GM18498 (cell line): ENCODE data around the gene LY9.

Experiments
- ATAC-seq: cut with Tn5 transposase; IDR thresholded peaks from one replicate; pipeline ENCODE4 v1.9.1; 2021; ENCODE audit warnings: mild to moderate bottlenecking, moderate library complexity; ENCODE audit not compliant: unreplicated experiment

Gene LY9

DNA sequence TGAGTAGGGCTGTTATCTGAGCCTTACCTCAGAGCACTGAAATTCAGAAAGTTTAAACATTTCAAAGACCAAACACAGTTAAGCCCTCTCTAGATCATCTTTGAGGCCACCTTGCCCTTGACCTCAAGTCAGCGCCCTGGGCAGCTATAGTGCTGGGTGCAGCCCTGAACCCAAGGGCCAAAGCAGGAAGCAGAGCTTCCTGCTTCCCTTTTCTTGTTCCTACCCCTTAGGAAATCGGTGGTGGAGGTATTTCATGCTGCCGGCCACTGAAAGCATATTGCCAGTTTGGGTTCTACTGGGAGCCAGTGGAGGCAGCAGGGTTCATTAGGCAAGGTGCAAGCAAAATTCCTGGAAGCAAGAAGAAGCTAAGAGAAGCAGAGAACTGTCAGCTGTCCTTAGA lies 40.6 kb downstream of the LY9 start:
- ATAC-seq = no peak

DNA sequence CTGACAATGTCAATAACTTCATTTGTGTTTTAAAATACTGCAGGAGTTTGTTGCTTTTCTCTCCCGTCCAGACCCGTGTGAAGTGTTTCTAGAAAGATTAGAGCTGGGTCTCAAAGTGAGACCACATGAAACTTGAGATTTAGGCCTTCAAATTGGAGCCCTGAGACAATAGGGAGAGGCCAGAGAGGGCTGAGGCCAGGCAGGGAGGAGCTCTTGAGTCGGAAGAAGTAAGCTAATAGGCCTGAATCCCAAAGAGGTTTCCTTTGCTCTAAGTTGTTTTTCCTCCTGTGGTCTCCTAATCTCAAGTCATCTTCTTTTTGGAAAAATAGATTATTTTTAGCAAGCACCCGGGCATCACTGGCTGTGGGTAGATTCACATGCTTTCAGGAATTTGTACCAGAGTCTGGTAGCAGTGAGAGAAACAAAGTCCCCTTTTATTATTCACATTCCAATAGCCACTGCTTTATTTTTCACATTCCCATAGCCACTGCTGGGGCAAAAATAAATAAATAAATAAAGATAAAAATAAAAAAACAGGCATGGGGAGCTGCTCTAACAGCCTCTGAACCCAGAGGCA lies 41.1 kb downstream of the LY9 start:
- ATAC-seq = no peak

DNA sequence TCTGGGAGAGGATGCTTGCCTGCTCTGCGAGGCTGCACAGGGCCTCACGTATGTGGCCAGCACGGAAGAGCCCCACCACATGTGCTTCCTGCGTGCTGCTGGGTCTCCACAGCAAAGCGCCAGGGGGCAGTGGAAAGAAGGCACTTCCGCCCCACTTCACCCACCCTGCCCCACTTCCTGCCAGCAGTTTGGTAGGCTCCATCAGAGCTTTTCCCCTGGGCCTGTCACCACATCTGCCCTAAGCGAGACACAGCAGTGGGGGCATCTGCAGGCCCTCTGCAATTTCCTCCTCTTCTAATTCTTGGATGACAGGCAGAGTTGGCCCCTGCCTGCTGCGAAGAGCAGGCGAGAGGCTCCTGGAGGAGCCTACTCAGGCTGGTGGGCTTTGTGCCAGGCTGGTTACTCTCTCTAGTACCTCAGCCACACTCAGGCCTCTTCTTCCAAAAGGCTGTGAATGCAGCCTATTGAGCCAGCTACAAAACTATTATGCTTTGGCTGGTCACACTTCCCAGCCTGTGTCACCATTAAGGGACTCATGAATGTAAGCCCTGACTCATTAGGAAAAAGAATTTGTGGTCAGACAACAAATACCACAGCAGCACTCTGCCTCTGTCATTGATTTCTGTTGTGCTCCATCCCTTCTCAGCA lies 41.7 kb downstream of the LY9 start:
- ATAC-seq = peak; percentile 83

DNA sequence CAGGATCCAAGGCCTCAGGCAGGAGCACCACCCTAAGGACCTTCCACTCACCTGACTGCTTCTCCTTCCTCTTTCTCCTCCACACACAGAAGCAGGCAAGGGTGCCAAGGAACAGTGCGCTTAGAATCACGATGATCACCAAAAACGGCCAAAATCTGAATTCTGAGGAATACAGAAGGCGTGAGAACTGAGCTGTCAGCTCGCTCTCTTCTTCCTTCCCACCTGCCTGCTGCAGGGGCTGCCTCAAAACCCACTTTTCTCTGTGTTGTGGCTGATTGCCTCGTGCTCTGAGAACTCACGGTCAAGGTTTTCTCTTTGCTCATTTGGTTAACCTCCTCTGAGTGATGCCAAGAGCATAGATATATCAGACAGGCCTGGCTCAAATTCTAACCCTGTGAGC lies 42.9 kb downstream of the LY9 start:
- ATAC-seq = no peak

DNA sequence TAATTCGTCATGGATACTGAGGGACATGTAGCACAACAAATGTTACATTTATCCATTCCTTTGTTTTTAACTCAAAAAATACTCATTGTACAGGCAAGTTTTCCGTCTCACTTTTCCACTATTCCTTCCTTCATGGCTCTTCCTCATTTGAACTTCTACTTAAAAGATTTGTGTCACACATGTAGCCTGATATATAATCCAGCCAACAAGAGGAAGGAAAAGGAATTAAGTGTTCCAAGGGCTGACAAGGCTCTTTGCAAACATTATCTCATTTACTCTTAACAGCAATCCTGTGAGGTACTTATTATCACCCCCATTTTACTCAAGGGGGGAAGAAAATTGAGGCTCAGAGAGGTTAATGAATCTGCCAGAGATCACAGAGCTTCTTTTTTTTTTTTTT lies 43.8 kb downstream of the LY9 start:
- no peak for ATAC-seq

DNA sequence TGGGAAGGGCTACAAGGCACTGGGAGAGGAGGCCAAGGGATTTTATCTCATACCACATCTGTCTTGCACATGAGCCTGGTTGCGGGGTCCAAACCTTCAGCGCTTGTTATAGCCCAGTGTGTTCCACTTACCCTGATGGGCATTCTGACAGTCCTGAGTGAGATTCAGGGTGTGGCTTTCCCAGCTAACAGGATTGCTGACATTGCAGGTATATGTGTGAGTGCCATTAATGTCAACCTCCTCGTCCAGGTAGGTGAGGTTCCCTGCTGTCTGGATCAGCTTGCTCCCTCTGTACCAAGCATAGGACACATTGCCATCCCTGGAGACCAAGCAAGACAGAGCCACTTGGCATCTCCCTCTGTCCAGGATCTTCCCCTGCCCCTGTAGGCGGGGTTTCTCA lies 45.1 kb downstream of the LY9 start:
- no peak for ATAC-seq

DNA sequence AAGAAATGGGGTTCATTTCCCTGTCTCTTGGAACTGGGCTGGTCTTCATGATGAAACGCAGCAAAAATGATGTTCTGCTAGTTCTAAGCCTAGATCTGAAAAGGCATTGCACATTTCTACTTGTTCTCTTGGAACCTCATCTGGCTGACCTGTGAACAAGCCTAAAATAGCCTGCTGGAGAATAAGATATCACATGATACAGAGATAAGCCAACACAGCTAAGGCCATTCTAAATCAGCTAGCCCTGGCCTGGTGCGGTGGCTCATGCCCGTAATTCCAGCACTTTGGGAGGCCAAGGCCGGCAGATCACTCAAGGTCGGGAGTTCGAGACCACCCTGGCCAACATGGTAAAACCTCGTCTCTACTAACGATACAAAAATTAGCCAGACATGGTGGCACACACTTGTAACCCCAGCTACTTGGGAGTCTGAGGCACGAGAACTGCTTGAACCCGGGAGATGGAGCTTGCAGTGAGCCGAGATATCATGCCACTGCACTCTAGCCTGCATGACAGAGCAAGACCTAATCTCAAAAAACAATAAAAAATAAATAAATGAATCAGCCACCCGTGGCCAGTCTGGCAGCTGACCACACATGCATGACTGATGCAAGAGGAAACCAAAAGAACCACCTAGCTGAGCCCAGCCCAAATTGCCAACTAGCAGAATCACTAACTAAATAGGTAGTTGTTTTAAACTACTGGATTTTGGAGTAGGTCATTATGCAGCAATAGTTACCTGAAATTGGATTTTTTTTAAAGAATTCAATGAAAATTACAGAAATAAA lies 48.7 kb downstream of the LY9 start:
- ATAC-seq = no peak

DNA sequence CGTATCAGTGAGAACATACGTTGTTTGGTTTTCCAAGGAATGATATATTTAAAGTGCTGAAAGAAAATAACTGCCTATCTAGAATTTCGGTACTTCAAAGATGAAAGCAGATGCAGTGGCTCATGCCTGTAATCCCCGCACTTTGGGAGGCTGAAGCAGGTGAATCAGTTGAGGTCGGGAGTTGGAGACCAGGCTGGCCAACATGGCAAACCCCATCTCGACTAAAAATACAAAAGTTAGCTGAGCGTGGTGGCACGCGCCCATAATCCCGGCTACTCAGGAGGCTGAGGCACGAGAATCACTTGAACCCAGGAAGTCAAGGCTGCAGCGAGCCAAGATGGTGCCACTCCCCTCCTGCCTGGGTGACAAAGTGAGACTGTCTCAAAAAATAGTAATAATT lies 50.3 kb downstream of the LY9 start:
- no peak for ATAC-seq

DNA sequence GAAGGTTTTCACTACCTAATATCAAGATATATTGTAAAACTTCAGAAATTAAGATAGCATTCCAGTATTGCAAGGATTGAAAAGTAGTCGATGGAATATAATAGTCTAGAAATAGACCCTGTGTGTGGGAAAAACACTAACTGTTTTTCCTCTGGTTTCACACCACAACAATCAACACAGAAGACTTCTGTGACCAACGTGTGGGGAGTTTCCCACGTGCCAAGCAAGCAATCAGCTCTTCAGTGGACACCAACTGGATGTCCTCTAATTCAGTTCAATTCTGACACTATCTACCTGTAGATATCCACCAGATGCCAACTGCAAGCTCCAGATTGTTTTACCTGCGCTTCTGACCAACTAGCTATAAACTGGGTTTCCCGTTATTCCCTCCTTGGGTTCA lies 54.6 kb downstream of the LY9 start:
- ATAC-seq = no peak

DNA sequence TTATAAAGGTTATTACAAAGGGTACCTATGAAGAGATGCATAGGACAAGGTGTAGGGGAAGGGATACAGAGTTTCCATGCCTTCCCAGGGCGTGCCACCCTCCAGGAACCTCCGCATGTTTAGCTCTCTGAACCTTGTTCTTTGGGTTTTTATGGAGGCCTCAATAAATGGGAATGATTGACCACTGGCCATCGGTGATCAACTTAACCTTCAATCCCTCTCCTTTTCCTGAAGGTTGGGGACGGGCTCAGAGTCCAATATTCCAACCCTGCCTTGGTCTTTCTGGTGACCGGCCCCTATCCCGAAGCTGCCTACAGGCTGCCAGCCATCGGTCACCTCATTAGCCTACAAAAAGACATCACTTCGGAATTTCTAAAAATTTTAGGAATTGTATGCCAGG lies 55.0 kb downstream of the LY9 start:
- no peak for ATAC-seq

DNA sequence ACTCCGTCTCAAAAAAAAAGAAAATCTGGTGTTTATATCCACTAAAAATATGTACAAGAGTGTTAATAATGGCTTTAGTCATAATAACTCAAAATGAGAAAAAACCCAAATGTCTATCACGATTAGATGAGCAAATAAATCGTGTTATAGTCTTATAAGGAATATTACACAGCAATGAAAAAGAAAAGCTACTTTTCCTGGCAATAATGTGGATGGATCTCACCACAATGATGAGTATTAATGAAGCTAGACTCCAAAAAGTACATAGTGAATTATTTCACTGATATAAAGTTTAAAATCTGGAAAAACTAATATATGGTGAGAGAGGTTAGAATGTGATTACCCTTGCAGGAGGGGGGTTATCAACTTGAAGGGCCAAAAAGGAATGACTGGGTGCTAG lies 57.0 kb downstream of the LY9 start:
- ATAC-seq = no peak

DNA sequence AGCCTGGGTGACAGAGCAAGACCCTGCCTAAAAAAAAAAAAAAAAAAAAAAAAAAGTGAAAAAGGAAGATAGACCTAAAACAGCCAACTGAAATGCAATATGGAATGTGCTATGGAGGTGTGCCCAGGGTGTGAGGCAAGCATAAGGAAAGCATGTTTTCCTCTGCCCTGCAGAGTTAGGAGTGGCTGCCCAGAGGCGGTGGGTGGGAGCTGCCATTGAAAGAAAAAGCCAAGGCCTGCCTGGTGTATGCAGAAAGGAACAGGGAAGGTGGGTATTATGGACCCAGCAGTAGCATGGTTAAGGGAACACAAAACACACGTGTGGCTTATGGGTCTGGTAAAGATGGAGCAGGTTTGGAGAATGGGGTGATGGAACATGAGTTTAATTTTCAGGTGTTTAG lies 57.8 kb downstream of the LY9 start:
- ATAC-seq = no peak

DNA sequence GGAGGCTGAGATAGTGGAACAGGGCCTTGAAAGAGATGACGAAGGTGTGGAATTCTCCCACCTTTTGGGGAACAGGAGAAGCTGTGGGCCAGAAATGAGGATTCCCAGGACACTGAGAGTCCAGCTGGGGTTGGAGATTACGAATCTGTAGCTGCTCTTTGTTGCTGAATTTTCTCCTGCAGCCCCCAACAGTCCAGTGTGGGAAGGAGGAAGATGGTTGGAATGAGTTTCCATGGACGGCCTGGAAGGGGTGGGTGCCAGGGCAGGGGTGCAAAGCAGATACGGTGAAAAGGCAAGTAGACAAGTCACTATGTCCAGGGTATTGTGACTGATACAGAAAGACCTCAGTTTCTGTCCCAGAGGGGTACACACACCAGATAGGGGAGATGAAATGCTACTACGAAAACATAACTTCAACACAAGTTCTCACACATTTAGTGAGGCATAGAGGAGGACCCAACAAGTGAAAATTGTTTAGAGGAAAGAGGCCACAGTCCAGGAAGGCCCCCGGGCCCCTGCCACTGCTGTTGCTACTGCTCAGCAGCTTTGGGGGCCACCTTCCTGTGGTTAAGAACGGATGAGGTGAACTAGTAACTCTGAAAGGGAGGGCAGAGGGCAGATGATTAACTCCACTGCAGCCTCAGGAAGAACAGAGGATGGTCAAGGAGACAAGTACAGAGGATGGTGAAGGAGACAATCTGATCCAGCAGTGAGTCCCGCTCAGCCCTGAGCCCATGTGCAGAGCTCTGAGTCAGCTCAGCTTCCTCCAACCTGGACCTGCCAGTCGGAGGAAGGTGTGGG lies 59.4 kb downstream of the LY9 start:
- peak; percentile 72 for ATAC-seq

DNA sequence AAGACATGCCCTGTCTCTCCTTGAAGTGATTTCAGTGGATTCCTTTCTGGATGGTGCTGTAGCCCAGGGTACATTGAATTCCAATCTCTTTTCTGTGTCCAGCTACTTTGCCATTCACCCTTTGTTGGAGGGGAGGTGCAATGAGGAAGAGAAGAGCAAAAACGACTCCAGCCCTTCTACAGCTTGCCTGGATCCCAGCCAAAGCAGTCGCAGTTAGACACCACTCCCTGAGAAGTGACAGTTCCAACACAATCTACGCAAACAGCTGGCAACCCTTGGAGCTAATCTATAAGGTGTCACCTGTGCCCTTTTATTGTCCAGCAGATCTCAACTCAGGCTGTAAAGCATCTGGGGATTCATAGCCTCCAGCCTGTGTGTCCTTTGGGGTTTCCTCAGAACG lies 62.1 kb downstream of the LY9 start:
- ATAC-seq = no peak

DNA sequence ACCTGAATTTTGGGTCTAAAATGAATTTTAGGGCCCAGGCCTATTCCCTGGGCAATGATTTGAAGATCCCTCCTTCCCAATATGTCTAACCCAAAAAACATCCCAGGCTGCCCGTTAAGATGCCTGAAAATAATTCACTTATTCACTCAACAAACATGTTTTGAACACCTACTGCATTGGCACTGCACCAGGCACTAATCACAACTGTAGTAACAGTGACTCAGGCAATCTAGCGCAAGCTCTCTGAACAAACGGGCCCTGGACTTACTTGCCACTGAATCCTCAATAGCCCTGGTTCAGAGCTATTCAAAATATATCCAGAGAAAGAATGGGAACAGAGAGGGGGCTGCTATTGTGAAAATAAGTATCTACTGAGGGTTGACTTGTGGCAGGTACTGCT lies 62.5 kb downstream of the LY9 start:
- ATAC-seq = no peak

DNA sequence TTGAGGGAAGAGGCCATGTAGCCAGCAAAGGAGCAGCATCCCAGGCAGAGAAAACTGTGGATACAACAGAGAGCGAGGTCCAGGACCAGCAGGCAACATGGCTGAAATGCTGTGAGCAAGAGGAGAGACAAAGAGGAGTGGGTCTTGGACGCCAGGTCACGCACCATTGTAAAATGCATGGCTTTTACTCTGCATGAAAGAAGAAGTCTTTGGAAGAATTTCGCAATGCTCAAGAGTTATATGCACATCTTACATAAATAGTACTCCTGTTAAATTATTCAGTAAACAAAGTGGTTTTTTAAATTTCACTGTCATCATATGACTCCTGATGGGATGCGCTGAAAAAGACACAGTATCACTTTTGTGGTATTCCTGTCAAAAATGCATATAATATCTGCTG lies 63.2 kb downstream of the LY9 start:
- no peak for ATAC-seq

DNA sequence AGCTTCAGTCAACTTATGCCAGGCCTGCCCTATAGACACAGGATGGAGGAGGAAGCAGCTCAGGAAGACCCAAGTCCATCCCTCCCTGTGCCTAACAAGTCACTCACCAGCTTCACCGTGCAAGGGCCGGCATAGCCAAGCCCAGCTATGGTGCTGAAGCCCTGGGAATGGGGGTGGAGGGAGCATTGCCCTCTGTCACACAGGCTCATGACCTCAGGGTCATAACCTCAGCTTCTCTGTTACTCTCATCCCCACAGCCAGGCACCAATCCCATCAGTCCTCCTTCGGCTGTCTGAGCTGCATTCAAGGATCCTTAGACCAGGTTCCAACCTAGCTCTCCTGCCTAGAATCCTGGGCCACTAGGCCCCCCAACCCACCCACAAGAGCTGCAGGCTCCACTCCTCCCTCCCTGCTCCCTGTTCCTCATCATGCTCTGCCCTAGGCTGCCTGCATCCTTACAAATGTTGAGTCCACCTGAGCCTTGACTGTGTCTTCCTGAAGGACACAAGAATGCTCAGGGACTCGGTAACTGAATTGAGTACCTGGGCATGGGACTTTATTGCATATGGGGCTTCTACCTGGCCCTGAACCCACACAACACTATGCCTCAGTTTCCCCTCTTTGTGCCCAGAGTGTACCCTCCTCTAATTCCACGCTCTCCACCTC lies 65.0 kb downstream of the LY9 start:
- no peak for ATAC-seq

DNA sequence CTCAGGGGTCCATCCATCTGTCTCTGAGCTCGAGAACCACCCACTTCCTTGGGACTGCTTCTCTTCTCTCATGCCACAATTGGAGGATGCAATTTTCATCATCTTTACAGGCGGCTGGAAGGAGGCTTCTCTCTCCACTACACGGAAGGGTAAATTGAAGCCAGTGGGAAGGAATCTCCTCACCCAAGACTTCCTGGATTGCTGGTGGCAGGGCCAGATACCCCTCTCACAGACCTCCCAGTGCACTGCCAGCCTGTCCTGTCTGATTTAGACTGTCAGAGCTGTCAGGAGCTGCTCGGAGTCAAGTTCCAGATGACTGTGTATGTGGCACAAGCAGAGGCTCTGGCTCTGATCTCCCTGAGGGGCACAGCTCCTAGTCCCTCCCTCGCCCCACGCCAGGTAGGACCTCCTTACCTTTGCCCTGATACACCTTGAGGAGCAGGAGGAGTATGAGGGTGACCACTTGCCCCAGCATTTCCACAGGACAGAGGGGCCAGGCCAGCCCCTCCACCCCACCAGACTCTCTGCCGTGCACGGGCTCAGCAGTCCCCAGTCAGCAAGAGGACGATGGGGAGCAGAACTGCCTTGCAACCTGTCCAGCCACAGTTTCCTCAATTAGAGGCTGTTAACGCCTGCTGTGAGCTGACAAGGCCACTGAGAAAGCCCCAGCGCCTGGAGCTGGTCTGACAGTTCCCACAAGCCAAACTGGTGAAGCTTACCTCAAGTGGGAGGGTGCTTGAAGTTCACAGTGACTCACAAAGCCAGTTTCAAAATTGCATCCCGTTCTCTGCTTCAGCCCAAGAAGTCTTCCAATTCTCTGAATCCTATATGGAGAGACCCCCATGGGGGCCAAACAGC lies 66.5 kb downstream of the LY9 start, which contains the start of gene CD244:
CD244 (minus strand) TSS at position 685 of the 858 bp plus-strand sequence; CDS start at position 475, 210 bp downstream.
- peak; percentile 67 for ATAC-seq

DNA sequence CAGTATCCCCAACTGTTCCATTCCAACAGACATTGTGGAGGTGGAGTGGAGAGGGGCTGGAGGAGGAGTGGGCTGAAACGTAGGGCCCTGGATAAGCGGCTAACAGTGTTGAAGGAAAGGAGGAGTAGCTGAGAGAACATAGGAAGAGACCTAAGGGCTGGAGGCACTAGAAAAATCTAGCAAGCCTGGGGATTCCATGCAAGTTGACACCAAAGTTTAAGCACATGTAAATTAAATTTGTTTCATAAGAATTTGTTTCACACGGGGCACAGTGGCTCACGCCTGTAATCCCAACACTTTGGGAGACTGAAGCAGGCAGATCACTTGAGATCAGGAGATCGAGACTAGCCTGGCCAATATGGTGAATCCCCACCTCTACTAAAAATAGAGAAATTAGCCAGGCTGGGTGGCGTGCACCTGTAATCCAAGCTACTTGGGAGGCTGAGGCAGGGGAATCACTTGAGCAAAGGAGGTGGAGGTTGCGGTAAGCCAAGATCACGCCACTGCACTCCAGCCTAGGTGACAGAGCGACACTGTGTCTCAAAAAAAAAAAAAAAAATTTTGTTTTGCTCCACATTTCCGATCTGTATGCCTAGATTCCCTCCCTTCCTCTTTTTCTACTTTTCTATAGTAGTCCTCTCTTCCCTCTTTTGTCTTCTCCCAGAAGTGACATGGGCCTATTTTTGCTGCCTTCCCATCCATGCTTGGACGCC lies 67.2 kb downstream of the LY9 start:
- no peak for ATAC-seq
